Astrocyte of the cerebellum (primary cell): ENCODE data around the gene TWIST2.
A peak's percentile ranks its signal among the peaks of the same experiment; 100 is the strongest.

Source experiments
- DNase-seq: peaks from one replicate; pipeline ENCODE4 v3.0.0-alpha.2; 2011; ENCODE audit warnings: low read depth
- H3K4me3 ChIP-seq: 2 replicates; pipeline ENCODE4 v1.5.1; 2011; ENCODE audit warnings: mild to moderate bottlenecking, low read depth, low read length, moderate library complexity
- in situ Hi-C: cut with HindIII; loops from 2 replicates; pipeline ENCODE4 v1.10.0; 2017; ENCODE audit warnings: low sequenced_read_pairs
- TF ChIP-seq, protein P1 (sequence below): IDR thresholded peaks from 2 replicates; pipeline ENCODE4 v1.5.1; 2012; ENCODE audit warnings: low read length, low read depth, moderate library complexity, mild to moderate bottlenecking; ENCODE audit errors: missing control alignments

The TWIST2 gene

DNA sequence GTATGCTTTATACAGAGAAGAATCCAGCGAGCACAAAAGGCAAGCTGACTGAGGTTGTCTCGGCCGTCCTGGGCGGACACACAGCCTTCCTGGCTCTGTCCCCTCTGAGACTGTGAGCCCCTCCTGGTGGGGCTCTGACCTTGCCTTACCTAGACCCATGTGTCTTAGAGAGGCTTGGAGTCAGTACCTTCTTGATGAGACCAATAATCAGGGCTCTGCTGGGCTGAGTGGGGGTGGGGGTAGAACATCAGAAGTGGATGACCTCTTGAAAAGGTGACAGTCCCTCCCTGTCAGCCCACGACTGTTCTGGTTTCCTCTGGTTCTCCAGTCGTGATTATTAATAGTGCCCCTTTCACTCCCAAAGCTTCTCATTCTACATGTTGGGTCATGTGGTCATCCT is 31.2 kb downstream of the TWIST2 start:
- TF ChIP-seq, protein P1, sequence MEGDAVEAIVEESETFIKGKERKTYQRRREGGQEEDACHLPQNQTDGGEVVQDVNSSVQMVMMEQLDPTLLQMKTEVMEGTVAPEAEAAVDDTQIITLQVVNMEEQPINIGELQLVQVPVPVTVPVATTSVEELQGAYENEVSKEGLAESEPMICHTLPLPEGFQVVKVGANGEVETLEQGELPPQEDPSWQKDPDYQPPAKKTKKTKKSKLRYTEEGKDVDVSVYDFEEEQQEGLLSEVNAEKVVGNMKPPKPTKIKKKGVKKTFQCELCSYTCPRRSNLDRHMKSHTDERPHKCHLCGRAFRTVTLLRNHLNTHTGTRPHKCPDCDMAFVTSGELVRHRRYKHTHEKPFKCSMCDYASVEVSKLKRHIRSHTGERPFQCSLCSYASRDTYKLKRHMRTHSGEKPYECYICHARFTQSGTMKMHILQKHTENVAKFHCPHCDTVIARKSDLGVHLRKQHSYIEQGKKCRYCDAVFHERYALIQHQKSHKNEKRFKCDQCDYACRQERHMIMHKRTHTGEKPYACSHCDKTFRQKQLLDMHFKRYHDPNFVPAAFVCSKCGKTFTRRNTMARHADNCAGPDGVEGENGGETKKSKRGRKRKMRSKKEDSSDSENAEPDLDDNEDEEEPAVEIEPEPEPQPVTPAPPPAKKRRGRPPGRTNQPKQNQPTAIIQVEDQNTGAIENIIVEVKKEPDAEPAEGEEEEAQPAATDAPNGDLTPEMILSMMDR = no peak
- in situ Hi-C loops = no loop called here
- DNase-seq = no peak
- H3K4me3 ChIP-seq = no peak overlapping the region

DNA sequence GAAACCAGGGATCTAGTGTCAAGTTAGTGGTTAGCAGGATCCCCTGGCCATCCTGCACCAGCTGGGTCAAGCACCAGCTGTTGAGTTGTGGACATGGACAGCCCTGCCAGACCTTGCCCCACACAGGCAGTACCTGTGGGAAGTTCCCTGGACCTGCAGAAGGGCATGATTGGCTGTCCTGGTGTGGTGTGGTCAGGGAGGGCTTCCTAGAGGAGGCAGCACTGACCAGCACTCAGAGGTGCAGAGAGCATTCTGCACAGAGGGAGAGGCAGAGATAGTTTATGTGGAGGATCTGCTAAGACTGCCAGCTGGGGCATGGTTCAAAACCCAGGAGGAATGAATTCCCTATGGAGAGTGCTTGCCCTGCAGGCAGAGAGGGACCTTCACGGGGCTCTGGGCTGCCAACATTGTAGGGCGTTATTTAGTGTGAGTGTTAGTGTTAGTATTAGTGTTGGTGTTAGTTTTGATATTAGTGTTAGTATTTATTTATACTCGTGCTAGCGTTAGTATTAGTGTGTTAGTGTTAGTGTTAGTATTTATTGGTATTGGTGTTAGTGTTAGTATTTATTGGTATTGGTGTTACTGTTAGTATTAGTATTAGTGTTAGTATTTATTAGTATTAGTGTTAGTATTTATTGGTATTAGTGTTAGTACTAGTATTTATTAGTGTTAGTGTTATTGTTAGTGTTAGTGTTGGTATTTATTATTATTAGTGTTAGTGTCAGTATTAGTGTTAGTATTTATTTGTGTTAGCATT is 31.9 kb downstream of the TWIST2 start:
- DNase-seq = no peak
- in situ Hi-C loops = no loop called here
- TF ChIP-seq, protein P1 = no peak
- no peak overlapping the region for H3K4me3 ChIP-seq

- in situ Hi-C loops = no loop called here
- no peak overlapping the region for H3K4me3 ChIP-seq
- TF ChIP-seq, protein P1 = no peak
- DNase-seq = no peak
Measured at GRCh38 chr2:238881353-238882081, 33.6 kb downstream of the TWIST2 start.

DNA sequence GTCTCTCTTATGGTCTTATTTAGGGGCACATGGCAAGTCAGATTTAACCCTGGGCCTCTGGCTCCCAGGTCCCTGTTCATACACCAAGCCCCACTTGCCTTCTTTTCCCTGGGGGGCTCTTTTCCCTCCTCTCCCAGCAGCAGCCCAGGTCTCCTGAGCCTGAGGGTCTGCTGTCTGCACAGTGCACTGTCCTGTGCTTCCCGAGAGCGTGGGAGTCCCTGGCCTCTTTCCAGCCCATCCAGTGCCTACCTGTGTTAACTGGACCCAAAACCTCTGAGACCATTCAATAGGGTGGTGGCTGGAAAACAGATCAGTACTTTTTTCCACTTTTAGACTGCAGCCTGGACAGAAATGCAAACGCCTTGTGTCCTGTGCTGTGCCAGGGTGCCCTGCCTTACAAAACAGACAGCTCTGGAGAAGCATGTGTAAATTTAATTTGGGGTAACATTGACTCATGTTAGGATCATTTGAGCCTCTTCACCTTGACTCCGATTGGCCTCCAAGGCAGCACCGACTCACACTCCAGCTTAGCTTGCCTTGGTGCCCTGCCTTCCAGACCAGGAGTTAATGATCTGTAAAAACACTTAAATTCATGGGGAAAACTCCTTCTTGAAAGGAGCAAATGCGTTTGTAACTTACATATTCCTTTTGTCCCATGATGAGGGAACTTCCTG is 34.3 kb downstream of the TWIST2 start:
- DNase-seq = no peak
- H3K4me3 ChIP-seq = no peak overlapping the region
- in situ Hi-C loops = no loop called here
- TF ChIP-seq, protein P1 = no peak

DNA sequence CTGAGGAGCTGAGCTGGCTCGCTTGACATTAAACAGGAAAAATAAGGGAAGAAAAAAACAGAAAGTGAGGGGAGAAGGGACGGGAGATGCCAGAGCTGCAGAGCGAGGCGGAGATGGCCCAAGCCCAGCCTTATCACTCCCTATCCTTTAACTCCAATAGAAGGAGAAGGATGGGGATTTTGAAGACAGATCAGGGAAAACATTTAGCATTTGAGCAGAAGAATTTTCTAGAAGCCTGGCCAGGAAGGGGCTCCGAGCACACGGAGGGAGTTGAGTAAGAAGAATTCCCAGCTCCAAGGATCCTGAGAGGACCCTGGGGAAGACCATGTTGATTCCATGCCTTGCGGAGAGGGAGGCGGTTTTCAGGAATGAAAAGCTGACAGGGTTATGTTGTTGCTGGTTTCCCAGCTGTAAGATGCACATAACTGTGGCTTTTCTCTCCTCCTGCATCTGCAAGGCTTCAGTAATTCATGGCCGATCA is 35.6 kb downstream of the TWIST2 start:
- TF ChIP-seq, protein P1 = no peak
- peak; percentile 16 for DNase-seq
- no peak overlapping the region for H3K4me3 ChIP-seq
- in situ Hi-C loops = no loop called here

DNA sequence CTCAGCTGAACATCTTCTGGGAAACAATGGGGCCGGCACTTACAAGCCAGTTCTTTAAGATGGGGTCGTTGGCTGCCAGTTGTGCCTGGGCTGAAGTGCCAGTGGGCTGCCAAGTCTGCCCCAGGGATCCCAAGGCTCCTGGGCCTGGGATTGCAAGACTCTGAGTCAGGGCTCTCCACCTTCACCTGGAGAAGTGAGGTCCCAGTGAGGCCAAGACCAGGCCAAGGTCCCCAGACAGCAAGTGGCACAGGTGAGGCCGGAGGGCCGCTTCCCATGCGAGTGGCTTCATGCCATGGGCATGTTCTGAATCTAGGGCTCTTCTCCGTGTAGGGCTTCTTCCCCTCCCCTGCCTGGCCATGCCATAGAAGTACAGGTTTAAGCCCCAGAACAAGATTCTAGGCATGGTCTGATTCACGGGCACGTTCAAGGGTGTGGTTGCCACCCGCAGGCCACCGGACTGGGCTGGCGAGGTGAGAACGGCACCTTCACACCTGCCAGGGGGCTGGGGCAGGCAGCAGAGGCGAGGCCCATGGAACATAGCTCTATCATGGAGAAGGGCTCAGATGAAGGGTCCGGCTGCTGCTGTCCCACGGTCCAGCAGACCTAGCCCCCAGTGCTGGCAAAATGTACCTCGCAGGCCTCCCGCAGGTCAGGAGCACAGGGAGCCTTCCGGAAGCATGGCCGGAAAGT is 36.4 kb downstream of the TWIST2 start:
- in situ Hi-C loops = no loop called here
- no peak for DNase-seq
- H3K4me3 ChIP-seq = no peak overlapping the region
- TF ChIP-seq, protein P1 = no peak
